ENCODE data around the gene TYMP.

The TYMP gene

GRCh38 chr22:50500452-50500851 lies 29.4 kb downstream of the TYMP start:
- Mint-ChIP-seq H3K4me3 (no peak overlapping the region), H3K4me1 (peaks cover 10% of the 10 kb centered on the region), H3K36me3 (peaks cover 12% of the 10 kb centered on the region), H3K27ac (no peak overlapping the region), H3K9me3 (no peaks in the 10 kb centered on the region)
- DNase-seq (ENCODE audit: low spot score in 2 of 2) (no peak), ATAC-seq (no peak)

DNA sequence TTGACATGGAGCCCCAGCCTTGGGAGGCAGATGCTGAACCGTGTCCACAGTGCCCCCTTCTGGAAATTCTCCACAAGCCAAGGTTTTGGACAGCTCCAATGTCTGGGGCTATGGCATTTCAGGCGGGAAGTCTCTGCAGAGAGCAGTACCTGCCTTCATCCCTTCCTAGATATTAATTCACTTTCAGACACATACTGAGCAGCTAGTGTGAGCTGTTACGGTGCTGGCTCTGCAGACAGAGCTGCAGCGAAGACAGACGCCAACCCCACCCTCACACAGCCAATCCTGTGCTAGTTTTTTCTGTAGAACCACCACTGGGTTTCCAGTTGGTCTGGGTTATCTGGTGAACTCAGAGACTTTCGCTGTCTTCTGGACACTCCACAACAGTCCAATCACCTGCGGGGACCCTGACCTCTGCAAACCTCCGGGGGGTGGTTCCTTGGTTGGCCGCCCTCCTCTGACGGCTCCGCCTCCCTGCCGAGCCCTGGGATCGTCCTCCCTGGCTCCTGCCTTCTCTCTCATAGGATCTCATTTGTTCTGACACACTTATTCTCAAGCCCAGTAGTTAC lies 31.4 kb downstream of the TYMP start:
- ATAC-seq (peak; percentile 89), DNase-seq (ENCODE audit: low spot score in 2 of 2) (peak; percentile 64 to 82)
- Mint-ChIP-seq H3K4me3 (no peak overlapping the region), H3K9me3 (no peaks in the 10 kb centered on the region), H3K4me1 (peaks cover 10% of the 10 kb centered on the region), H3K36me3 (peaks cover 4% of the 10 kb centered on the region), H3K27ac (no peak overlapping the region)

- ATAC-seq, result no peak
- no peaks in the 10 kb centered on the region for H3K9me3 Mint-ChIP-seq
- H3K4me3 Mint-ChIP-seq, result no peak overlapping the region
- H3K27ac Mint-ChIP-seq, result no peak overlapping the region
- H3K4me1 Mint-ChIP-seq, result peaks cover 10% of the 10 kb centered on the region
- DNase-seq (ENCODE audit: low spot score in 2 of 2), result no peak
- no peaks in the 10 kb centered on the region for H3K36me3 Mint-ChIP-seq
Observed at GRCh38 chr22:50497093-50497492, 32.7 kb downstream of the TYMP start.

DNA sequence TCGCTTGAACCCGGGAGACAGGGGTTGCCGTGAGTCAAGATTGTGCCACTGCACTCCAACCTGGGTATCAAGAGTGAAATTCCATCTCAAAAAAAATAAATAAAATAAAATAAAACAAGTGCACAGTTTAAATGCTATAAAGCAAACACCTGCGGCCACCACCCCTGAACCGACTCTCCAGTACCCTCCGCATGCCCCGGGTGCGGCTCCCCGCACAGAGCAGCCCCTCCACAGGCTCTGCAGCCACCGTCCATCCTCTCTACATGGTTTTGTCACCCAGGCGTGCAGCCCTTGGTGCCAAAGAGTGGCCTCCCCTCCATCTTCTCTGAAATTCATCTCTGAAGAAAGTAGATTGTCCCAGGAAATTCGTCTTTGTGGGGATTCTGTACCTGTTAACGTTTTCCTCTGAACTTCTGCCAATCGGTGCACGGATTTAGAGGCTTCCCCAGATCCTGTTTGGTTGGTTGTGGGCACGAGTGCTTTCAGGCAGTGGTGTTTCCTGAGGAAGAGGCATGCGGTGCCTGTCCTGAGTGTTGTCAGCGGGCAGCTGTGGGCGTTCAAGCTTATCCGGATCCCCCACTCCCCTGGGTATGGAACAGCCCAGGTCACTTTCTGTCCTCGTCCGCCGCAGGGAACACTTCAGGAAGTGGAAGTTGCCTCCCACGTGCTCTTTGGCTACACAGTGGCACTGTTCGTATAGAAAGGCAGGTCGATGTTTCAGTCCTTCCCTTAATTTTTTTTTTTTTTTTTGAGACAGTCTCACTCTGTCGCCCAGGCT lies 39.1 kb downstream of the TYMP start:
- ATAC-seq (no peak), DNase-seq (ENCODE audit: low spot score in 2 of 2) (no peak)
- no peaks in the 10 kb centered on the region for H3K36me3 Mint-ChIP-seq
- H3K4me1 Mint-ChIP-seq, result peaks cover 8% of the 10 kb centered on the region
- H3K4me3 Mint-ChIP-seq, result no peak overlapping the region
- H3K9me3 Mint-ChIP-seq, result no peaks in the 10 kb centered on the region
- peak overlapping the region; percentile 34 for H3K27ac Mint-ChIP-seq

- DNase-seq (ENCODE audit: low spot score in 2 of 2), result no peak
- Mint-ChIP-seq H3K36me3 (no peaks in the 10 kb centered on the region), H3K27ac (no peak overlapping the region), H3K4me3 (no peak overlapping the region), H3K9me3 (no peaks in the 10 kb centered on the region), H3K4me1 (peaks cover 8% of the 10 kb centered on the region)
- no peak for ATAC-seq
Observed at GRCh38 chr22:50489363-50490243, 40.2 kb downstream of the TYMP start.

DNA sequence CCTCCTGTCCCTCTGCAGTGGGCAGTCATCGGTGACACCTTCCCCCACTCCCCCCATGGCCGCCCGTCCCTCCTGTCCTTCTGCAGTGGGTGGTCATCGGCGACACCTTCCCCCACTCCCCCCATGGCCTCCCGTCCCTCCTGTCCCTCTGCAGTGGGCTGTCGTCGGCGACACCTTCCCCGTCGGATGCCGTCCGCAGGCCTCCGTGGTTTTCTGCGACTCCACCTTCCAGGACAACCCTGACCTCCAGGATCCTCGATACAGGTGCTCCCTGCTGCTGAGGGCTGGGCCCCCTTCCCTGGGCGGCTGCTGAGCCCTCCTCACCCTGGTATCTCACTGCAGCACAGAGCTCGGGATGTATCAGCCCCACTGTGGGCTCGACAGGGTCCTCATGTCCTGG lies 40.9 kb downstream of the TYMP start:
- ATAC-seq (no peak), DNase-seq (ENCODE audit: low spot score in 2 of 2) (no peak)
- Mint-ChIP-seq H3K27ac (no peak overlapping the region), H3K4me3 (no peak overlapping the region), H3K4me1 (peaks cover 8% of the 10 kb centered on the region), H3K9me3 (no peaks in the 10 kb centered on the region), H3K36me3 (no peaks in the 10 kb centered on the region)

- Mint-ChIP-seq H3K4me1 (peaks cover 8% of the 10 kb centered on the region), H3K27ac (no peak overlapping the region), H3K36me3 (no peaks in the 10 kb centered on the region), H3K4me3 (no peak overlapping the region), H3K9me3 (no peaks in the 10 kb centered on the region)
- no peak for ATAC-seq
- no peak for DNase-seq (ENCODE audit: low spot score in 2 of 2)
Observed at GRCh38 chr22:50488006-50488677, 41.7 kb downstream of the TYMP start.

GRCh38 chr22:50487290-50488005 lies 42.4 kb downstream of the TYMP start:
- no peak for DNase-seq (ENCODE audit: low spot score in 2 of 2)
- H3K4me3 Mint-ChIP-seq, result no peak overlapping the region
- H3K9me3 Mint-ChIP-seq, result no peaks in the 10 kb centered on the region
- no peak overlapping the region for H3K27ac Mint-ChIP-seq
- peaks cover 8% of the 10 kb centered on the region for H3K4me1 Mint-ChIP-seq
- no peak for ATAC-seq
- H3K36me3 Mint-ChIP-seq, result no peaks in the 10 kb centered on the region

- no peaks in the 10 kb centered on the region for H3K36me3 Mint-ChIP-seq
- no peak within 1 kb of the TSS for H3K4me3 Mint-ChIP-seq
- DNase-seq (ENCODE audit: low spot score in 2 of 2), result no peak
- peaks cover 8% of the 10 kb centered on the region for H3K4me1 Mint-ChIP-seq
- peak within 1 kb of the TSS; percentile 7 for H3K27ac Mint-ChIP-seq
- ATAC-seq, result peak; percentile 5
- no peaks in the 10 kb centered on the region for H3K9me3 Mint-ChIP-seq
Observed at GRCh38 chr22:50486561-50487289, 43.1 kb downstream of the TYMP start, which contains the start of gene MIOX. MIOX (plus strand) TSS chr22:50486859; CDS start chr22:50486898, 39 bp downstream.

DNA sequence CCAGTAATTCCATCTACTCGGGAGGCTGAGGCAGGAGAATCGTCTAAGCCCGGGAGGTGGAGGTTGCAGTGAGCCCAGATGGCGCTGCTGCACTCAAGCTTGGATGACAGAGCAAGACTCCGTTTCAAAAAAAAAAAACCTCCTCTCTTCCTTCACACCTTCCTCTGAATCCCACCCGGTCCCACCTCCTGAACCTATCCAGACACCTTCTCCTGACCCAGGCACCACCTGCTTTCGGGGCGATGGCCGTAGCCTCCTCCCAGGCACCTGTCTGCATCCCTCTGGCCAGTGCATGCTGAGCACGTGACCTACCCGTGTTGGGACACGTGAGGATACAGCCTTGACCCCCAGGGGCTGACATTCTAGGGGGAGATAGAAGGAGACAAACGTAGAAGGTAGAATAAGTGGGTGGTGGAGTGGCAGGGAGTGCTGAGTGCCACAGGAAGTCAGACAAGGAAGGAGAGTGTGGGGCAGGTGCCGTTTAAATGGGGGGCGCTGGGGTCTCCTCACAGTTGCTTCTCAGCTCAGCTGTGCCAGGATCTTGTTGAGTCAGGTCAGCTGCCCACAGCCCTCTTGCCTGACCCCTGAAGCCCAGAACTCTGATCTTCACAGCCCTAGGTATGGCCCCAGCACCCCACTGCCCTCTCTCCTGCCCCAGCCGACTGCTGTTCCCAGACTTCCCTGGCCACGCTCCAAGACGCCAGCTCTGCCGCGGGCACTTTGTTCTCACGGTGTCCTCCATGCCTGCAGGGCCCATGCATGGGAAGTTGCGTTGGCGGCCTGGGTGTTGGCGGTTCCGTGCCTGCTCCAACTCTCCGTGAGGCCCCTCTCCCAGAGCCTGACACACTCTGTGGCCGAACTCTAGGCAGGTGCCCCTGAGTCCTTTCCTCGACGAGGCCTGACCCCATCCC lies 44.3 kb downstream of the TYMP start:
- peak overlapping the region; percentile 7 for H3K27ac Mint-ChIP-seq
- H3K9me3 Mint-ChIP-seq, result no peaks in the 10 kb centered on the region
- ATAC-seq (no peak), DNase-seq (ENCODE audit: low spot score in 2 of 2) (no peak)
- no peak overlapping the region for H3K4me3 Mint-ChIP-seq
- no peaks in the 10 kb centered on the region for H3K4me1 Mint-ChIP-seq
- no peaks in the 10 kb centered on the region for H3K36me3 Mint-ChIP-seq

DNA sequence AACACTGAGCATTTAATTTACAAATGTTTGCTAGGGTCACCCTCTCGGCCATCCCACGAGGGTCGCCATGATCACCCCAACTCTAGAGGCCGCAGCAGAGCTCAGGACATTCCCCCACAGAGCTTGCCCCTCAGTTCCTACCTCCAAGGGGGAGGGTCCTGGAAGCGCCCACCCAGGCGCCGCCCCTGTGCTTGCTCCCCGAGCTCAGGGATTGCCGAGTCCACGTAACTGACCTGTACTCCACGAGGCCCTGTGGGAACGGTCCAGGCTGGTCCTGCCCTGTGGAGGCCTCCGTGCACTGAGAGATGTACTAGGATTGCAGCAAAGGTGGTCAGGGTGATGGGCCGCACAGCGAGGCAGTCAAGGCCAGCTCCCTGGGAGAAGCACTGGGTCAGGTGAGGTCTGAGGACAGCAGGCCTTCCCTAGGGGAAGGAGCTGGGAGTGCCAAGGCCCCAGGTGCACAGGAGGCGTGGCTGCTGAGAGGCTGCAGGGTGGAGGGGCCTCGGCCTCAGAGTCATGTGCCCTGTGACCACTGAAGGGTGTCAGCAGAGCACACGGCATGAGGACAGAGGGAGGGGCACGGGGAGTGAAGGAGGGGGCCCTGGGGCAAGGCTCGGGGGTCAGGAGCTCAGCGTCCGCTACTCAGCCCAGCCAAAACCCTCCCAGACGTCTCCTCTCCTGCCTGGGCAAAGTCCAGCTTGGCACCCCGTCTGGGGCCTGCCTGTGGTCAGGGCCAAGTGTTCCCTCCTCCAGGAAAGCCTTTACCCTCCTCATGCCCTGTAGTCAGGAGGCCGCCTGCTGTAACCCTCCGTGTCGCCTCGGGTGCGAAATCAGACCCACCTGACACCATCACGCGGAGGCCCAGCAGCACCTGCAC lies 45.6 kb downstream of the TYMP start:
- Mint-ChIP-seq H3K4me3 (no peak overlapping the region), H3K4me1 (peaks cover 10% of the 10 kb centered on the region)
- ATAC-seq, result no peak

DNA sequence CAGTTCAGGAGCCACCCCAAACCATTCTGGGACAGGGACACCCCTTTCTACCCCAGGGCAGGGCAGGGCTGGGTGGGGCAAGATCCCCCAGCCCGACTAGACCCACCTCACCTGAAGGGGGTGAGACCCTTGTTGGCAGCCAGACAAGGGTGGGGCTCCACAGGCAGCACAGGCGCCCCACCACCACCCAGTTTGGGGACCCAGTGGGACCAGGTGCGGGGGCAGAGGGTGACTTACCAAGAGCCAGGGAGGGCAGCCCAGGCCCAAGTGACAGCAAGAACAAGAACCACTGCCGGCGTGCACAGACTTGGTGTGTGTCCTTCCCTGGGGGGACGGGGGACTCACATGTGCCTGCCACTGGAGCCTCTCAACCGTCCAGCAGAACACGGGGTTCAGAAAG lies 46.3 kb downstream of the TYMP start:
- no peak for DNase-seq (ENCODE audit: low spot score in 2 of 2)
- no peaks in the 10 kb centered on the region for H3K36me3 Mint-ChIP-seq
- no peak overlapping the region for H3K27ac Mint-ChIP-seq
- H3K4me1 Mint-ChIP-seq, result peaks cover 10% of the 10 kb centered on the region
- H3K9me3 Mint-ChIP-seq, result no peaks in the 10 kb centered on the region
- ATAC-seq, result no peak
- H3K4me3 Mint-ChIP-seq, result no peak overlapping the region

More for the DNA sequence above, 45.6 kb downstream of the TYMP start:
- DNase-seq (ENCODE audit: low spot score in 2 of 2), result no peak
- H3K9me3 Mint-ChIP-seq, result no peaks in the 10 kb centered on the region
- H3K27ac Mint-ChIP-seq, result no peak overlapping the region
- no peaks in the 10 kb centered on the region for H3K36me3 Mint-ChIP-seq

Data from stimulated activated effector memory CD8-positive, alpha-beta T cell treated with anti-CD3 and anti-CD28 coated beads, Interleukin-12 subunit alpha, Interleukin-12 subunit beta, amount 100 ng/mL, for 72 hours (primary cell).